SK-N-SH (cell line): Measurements from ENCODE around the gene FAM168A.

Source experiments
- EP300 ChIP-seq, 2 experiments: IDR thresholded peaks; 2 replicates each; pipeline versions ENCODE4 v1.4.0 to v1.6.1; 2012; ENCODE audit warnings: borderline replicate concordance in 1 of 2, low read depth in 1 of 2, low read length in 1 of 2
- RAD21 ChIP-seq: IDR thresholded peaks from 2 replicates; pipeline ENCODE4 v1.6.1; 2012; ENCODE audit warnings: mild to moderate bottlenecking, low read length
- RFX5 ChIP-seq: IDR thresholded peaks from 2 replicates; pipeline ENCODE4 v1.6.1; 2012; ENCODE audit warnings: mild to moderate bottlenecking, improper control_type of control experiment, low read length
- SIN3A ChIP-seq: IDR thresholded peaks from 2 replicates; pipeline ENCODE4 v1.6.1; 2012; ENCODE audit warnings: low read depth, mild to moderate bottlenecking, low read length, moderate library complexity, borderline replicate concordance
- YY1 ChIP-seq: IDR thresholded peaks from 2 replicates; pipeline ENCODE4 v1.4.0; 2012; ENCODE audit warnings: low read depth, mild to moderate bottlenecking
- TF ChIP-seq, protein P1 (sequence below): fragments of 200-600 bp; sonication (generic); IDR thresholded peaks from 2 replicates; pipeline ENCODE4 v1.6.1; 2017; ENCODE audit warnings: antibody characterized with exemption, mild to moderate bottlenecking, moderate library complexity
- TF ChIP-seq, protein P2 (sequence below): IDR thresholded peaks from 2 replicates; pipeline ENCODE4 v1.4.0; 2012; ENCODE audit warnings: low read depth, borderline replicate concordance

DNA sequence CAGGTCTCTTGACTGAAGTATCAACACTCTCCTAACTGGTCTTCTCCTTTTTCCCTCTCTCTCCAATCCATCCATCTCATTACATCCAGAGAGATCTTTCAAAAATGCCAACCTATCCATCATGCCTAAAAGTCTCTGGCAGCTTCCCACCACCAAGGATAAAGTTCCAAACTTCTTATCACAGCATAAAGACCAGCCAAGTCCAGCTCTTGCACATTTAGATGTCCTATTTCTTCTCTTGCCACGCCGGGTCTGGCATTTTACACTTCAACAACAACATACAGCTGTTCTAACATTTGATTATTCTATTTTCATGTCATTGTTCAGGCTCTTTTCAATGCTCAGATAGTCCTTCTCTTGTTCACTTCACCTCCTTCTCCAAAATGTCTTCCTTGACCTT is 151.1 kb downstream of the FAM168A start:
- TF ChIP-seq YY1 (no peak), RFX5 (no peak), EP300 (IDR thresholded peaks at IDR 0.05; ENCODE audit: borderline replicate concordance in 1 of 2, low read depth in 1 of 2, low read length in 1 of 2) (no peak), RAD21 (no peak), SIN3A (no peak)
- TF ChIP-seq, protein P1, sequence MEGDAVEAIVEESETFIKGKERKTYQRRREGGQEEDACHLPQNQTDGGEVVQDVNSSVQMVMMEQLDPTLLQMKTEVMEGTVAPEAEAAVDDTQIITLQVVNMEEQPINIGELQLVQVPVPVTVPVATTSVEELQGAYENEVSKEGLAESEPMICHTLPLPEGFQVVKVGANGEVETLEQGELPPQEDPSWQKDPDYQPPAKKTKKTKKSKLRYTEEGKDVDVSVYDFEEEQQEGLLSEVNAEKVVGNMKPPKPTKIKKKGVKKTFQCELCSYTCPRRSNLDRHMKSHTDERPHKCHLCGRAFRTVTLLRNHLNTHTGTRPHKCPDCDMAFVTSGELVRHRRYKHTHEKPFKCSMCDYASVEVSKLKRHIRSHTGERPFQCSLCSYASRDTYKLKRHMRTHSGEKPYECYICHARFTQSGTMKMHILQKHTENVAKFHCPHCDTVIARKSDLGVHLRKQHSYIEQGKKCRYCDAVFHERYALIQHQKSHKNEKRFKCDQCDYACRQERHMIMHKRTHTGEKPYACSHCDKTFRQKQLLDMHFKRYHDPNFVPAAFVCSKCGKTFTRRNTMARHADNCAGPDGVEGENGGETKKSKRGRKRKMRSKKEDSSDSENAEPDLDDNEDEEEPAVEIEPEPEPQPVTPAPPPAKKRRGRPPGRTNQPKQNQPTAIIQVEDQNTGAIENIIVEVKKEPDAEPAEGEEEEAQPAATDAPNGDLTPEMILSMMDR = no peak
- TF ChIP-seq, protein P2, sequence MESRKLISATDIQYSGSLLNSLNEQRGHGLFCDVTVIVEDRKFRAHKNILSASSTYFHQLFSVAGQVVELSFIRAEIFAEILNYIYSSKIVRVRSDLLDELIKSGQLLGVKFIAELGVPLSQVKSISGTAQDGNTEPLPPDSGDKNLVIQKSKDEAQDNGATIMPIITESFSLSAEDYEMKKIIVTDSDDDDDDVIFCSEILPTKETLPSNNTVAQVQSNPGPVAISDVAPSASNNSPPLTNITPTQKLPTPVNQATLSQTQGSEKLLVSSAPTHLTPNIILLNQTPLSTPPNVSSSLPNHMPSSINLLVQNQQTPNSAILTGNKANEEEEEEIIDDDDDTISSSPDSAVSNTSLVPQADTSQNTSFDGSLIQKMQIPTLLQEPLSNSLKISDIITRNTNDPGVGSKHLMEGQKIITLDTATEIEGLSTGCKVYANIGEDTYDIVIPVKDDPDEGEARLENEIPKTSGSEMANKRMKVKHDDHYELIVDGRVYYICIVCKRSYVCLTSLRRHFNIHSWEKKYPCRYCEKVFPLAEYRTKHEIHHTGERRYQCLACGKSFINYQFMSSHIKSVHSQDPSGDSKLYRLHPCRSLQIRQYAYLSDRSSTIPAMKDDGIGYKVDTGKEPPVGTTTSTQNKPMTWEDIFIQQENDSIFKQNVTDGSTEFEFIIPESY = no peak
